Uterus (tissue), 2 donors: ENCODE data around the gene RAPGEF6.

Experiments used
- POLR2A ChIP-seq, 2 donors: fragments of 450-650 bp; IDR thresholded peaks; one replicate each; pipeline ENCODE4 v1.6.1; 2016; ENCODE audit warnings: antibody characterized with exemption in 2 of 2, mild to moderate bottlenecking in 1 of 2, moderate library complexity in 1 of 2
- TF ChIP-seq, protein P1 (sequence below), 4 experiments: fragments of 200-600 bp in 2 of 4; fragments of 450-650 bp in 2 of 4; sonication (generic) in 2 of 4; IDR thresholded peaks; one replicate each; pipeline ENCODE4 v1.5.1; 2016 to 2019; ENCODE audit warnings: antibody characterized with exemption in 4 of 4, mild to moderate bottlenecking in 2 of 4, moderate library complexity in 1 of 4

DNA sequence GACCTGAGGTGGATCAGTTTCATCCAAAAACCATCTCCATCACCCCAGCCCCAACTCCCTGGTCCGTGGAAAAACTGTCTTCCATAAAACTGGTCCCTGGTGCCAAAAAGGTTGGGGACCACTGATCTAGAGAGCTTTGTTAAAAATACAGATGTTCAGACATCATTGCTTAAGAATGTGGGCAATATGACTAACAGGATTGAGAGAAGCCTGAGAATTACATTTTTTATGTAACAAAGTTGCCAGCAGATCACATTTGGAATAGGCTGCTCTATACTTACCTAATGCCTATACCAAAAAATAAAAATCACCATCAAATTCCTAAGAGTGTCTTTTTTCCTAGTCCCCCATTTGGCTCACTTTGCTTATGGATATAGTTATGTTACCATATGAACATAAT is 143.3 kb downstream of the RAPGEF6 start:
- TF ChIP-seq, protein P1, sequence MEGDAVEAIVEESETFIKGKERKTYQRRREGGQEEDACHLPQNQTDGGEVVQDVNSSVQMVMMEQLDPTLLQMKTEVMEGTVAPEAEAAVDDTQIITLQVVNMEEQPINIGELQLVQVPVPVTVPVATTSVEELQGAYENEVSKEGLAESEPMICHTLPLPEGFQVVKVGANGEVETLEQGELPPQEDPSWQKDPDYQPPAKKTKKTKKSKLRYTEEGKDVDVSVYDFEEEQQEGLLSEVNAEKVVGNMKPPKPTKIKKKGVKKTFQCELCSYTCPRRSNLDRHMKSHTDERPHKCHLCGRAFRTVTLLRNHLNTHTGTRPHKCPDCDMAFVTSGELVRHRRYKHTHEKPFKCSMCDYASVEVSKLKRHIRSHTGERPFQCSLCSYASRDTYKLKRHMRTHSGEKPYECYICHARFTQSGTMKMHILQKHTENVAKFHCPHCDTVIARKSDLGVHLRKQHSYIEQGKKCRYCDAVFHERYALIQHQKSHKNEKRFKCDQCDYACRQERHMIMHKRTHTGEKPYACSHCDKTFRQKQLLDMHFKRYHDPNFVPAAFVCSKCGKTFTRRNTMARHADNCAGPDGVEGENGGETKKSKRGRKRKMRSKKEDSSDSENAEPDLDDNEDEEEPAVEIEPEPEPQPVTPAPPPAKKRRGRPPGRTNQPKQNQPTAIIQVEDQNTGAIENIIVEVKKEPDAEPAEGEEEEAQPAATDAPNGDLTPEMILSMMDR (IDR thresholded peaks at IDR 0.05), result no peak
- no peak for TF ChIP-seq POLR2A (IDR thresholded peaks at IDR 0.05)
